ENCODE results near the gene DDX39B.
"Not testable (repeated sequence)": the region's sequence is repeated elsewhere in the genome, so short reads cannot be mapped to it uniquely, and the experiment has no call there.

Gene DDX39B

DNA sequence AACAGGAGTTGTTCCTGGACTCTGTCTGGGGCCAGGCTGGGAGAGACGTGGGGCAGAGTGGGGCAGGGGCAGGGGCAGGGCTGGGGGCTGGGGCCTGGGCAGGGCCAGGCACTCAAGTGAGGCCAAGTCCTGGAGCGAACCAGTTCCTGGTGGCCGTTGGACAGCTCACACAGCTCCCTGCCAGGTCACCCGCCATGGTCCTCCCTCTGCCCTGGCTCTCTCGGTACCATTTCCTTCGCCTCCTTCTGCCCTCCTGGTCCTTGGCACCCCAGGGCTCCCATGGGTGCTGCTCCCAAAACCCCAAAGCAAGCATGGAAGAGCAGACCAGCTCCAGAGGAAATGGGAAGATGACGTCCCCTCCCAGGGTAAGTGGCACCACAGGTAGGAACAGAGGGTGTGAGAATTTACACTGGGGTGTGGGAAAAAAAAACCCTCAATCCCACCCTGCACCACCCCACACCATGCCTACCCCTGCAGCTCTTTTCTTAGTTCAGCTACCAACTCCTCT, 12.9 kb downstream of the DDX39B start, which contains the start of gene MCCD1:
Gene MCCD1, plus strand, starts transcription at position 142 of the 508 bp plus-strand sequence. Its CDS starts 53 bp downstream, at position 195.
- no peak for DNase-seq (ENCODE audit: low read depth in 3 of 3)

DNA sequence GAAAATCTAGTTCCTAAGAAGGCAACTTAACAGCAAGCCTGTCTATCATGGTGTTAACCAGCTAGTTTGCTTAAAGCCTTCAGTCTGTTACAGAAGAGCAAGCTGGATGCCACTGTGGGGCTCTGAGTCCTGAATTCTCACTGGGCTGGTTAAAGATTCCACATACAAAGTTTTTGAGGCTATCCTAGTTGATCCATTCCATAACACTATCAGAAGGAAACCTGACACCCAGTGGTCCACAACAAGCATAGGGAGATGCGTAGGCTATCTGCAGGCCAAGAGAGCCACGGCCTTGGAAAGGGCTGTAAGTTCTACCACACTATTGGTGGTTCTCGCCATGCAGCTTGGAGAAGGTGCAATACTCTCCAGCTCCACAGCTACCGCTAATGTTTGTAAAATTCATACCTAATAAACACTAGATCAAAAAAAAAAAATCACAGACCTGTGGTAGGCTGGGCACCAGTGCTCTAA, 13.5 kb downstream of the DDX39B start:
- DNase-seq (ENCODE audit: low read depth in 3 of 3): no peak

DNA sequence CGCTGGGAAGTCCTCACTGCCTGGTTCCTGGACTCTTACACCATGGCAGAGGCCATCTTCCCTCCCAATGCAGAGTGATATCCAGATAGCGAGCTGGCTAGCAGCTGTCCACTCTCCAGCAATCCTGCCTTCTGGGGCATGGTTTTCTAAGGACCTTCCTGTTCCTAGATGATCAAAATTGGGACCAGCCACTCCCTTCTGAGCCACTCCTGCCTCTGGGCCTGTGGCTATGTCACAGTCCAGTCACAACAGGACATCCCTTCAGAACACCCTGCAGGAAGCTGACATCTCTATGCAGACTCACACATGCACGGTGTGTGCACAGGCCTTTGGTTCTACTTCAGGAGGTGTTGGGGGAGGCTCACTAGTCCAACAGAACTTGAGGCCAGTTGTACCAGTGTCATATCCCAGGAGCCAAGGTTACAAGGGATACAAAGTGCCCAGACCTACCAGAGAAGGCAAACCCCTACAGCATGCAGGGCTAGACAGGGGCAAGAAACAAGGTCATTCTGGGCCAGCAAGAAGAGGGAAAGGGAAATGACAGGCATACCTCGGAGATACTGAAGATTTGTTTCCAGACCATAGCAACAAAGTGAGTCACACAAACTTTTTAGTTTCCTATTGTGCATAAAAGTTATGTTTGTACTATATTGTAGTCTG, 15.7 kb downstream of the DDX39B start:
- no peak for DNase-seq (ENCODE audit: low read depth in 3 of 3)

DNA sequence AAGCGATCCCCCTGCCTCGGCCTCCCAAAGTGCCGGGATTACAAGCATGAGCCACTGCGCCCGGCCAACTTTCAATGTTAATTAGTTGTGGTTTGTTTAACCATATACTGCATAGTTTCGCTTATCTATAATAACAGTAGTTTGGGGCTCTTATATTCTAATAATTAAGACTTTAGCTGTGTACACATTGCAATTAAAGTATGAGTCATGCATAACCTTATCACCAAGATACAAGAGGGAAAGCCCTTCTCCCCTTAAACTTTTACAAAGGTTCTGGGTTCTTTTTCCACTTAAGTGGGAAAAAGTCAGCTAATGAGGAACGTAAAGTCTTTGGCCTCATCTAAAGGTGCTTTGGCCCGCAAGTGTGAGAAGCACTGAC, 16.3 kb downstream of the DDX39B start:
- DNase-seq (ENCODE audit: low read depth in 3 of 3): no peak

DNA sequence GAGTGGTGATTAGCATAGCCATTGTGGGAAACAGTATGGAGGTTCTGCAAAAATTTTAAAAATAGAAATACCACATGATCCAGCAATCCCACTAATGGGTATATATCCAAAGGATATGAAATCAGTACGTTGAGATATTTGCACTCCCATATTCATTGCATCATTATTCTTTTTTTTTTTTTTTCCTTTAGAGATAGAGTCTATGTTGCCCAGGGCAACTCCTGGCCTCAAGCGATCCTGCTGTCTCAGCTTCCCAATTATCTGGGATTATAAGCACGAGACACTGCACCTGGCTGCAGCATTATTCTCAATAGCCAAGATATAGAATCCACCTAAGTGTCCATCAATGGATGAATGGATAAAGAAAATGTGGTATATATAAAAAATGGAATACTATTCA, 20.0 kb downstream of the DDX39B start:
- no peak for DNase-seq (ENCODE audit: low read depth in 3 of 3)

DNA sequence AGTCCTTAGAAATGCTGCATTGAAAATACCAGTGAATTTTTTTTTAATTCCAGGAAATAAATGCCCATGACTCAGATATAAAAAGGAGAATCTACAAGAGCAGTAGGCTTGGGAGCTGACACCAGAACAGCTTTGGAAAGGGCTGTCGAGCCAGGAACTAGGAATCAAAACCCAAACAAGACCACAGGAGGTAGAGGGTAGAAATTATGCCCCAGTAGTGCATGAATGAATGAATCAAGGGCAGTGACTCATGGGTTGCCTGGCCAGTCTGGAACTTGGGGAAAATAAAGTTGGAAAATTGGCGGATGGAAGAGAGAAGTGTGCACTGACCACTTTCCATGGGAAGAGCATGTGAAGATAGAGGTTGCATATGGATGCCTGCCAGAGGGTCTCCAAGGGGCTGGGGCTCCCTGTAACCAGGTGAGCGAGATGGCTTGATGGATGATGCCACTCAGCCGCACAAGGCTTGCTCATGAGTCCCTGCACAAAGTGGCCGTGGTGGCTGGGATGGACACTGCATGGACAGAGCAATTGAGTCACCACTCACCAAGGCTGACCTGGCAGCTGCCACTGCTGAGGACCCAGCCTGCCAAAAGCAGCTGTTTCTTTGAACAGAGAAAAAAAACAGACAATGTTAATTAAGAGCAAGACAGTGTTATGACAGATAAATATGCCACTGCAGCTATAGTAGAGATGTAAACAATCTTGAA, 28.2 kb downstream of the DDX39B start:
- no peak for DNase-seq (ENCODE audit: low read depth in 3 of 3)

DNA sequence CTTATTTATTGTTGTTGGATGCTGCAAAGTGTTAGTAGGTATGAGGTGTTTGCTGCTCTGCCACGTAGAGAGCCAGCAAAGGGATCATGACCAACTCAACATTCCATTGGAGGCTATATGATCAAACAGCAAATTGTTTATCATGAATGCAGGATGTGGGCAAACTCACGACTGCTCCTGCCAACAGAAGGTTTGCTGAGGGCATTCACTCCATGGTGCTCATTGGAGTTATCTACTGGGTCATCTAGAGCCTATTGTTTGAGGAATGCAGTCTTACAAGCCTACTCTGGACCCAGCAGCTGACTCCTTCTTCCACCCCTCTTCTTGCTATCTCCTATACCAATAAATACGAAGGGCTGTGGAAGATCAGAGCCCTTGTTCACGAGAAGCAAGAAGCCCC, 31.8 kb downstream of the DDX39B start:
- no peak for DNase-seq (ENCODE audit: low read depth in 3 of 3)

DNA sequence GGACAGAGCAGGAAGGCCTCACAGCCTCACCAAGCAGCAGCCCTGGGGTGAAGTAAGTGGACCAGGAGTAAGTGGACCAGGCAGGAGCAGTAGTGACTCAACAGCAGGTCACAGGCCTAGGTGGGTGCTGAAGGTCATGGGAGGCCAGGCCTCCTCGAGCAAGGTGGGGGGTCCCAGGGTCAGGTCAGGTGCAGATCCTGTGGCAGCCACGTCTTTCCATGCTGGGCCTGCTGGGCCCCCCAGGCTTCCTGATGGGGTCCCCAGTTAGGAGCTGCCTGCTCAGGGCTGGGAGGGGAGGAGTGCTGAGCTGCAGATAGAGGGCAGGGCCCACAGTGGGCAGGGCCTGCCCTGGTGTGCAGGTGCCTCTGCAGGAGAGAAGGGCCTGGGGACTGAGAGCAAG, 32.8 kb downstream of the DDX39B start:
- not testable (repeated sequence) for DNase-seq (ENCODE audit: low read depth in 3 of 3)

DNA sequence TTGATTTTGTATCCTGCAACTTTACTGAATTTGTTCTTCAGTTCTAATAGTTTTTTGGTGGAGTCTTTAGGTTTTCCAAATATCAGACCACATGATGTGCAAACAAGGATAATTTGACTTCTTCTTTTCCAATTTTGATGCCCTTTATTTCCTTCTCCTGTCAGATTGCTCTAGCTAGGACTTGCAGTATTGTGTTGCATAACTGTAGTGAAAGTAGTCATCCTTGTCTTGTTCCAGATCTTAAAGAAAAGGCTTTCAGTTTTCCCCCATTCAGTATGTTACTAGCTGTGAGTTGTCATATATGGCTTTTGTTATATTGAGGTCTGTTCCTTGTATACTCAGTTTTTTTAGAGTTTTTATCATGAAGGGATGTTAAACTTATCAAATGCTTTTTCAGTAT, 39.2 kb downstream of the DDX39B start:
- no peak for DNase-seq (ENCODE audit: low read depth in 3 of 3)

DNA sequence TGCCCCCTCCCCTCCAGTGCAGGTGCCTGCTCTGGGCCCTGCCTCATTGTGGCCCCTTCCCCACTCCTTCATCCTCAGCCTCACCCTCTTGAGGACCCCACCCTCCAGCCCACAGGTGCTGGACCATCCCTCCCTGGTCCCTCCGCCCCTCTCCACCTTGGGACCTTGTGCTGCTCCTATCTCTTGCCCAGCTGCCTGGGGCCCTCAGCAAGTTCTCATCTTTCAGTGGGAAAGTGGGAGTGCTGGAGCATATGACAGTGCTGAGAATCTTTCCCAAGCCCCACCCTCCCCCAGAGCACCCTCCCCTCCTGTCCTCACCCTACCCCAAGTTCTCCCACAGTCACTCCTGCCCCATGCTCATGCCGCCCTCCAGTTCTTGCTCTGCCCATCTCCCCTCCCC, 42.2 kb downstream of the DDX39B start:
- not testable (repeated sequence) for DNase-seq (ENCODE audit: low read depth in 3 of 3)

DNA sequence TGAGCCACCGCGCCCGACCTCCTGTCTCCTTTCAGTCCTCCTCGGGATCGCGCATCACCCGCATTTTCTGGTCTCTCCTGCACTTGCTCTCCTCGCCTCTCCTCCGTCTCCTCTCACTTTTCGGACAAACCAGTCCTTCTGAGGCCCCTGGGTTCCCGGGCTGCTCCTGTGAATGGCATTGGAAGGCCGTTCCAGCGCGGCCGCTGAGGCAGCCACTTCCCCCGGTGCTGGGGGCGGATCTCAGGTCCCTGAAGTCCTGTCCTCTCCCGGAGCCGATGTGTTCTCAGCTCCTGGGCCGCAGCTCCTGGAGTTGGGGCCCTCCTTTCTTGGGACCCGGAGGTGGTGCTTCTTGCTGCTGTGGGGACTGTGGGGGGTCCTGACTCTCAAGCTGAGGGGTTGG, 43.1 kb downstream of the DDX39B start:
- DNase-seq (ENCODE audit: low read depth in 3 of 3): no peak

DNA sequence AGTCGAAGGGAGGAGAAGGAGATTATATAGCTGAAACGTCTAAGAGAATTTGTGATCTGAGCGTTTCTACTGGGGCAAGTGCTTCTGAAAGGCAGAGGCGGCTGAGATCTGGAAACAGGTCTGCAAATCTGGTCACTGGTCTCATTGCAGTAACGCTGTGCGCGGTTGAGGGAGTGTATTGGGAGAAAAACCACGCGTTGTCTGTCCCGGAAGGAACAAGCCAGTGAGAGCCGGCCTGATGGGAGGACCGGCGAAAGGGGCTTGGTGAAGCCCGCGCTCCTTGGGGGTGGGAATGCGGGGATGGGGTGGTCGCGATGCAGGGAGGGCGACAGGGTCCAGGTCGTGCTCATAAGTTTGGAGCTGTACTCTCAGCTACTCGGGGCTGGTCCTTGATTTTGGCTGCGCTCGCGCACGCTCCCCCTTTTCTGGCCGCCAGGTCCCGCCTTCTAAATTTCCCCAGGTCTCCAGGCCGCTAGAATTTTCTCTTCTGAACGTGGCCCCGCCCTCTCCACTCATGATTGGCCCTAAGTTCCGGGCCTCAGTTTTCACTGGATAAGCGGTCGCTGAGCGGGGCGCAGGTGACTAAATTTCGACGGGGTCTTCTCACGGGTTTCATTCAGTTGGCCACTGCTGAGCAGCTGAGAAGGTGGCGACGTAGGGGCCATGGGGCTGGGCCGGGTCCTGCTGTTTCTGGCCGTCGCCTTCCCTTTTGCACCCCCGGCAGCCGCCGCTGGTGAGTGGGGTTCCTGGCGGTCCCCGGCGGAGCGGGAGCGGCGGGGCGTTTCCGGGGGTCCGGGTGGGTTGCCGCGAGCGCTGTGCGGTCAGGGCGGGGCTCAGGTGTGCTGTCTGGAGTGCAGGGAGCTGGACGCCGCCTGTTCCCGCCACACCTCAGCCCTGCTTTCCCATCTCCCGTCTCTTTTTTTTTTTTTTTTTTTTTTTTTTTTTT, 44.0 kb downstream of the DDX39B start, which contains the start of gene MICB:
Gene MICB, plus strand, starts transcription at position 615 of the 946 bp plus-strand sequence. Its CDS starts 49 bp downstream, at position 664.
- DNase-seq (ENCODE audit: low read depth in 3 of 3): peak; percentile 70 to 78 (median 71)

DNA sequence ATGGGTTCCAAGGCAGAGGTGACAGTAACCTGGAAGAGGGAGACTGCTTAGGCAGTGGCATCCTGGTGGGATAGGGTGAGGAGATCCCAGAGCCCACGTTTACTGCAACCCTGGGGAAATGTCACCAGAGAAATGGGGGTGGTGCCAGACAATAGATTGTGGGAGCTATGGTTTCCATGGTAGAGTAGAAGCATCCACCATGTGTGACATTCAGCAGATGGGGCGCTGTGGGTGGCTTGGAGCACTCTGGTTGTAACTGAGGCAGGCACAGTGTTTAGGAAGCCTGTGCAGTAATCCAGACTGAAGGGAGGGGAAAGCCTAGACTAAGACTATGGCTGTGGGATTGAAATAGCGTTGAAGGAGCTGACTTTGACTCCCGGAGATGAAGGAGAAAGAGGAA, 45.0 kb downstream of the DDX39B start:
- not testable (repeated sequence) for DNase-seq (ENCODE audit: low read depth in 3 of 3)

DNA sequence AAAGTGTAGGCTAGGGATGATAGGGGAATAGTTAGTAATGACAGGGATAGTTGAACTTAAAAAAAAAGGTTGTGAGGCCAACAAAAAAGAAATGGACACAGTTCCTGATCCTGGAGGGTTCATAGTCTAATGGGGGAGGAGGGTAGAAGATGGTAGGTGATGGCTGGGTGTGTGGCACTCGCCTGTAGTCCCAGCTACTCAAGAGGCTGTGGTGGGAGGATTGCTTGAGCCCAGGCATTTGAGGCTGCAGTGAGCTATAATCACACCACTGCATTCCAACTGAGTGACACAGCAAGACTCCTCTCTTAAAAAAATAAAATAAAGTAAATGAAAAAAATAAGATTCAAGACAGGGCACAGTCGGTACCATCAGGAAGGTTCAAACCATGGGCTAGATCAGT, 46.2 kb downstream of the DDX39B start:
- DNase-seq (ENCODE audit: low read depth in 3 of 3): no peak

DNA sequence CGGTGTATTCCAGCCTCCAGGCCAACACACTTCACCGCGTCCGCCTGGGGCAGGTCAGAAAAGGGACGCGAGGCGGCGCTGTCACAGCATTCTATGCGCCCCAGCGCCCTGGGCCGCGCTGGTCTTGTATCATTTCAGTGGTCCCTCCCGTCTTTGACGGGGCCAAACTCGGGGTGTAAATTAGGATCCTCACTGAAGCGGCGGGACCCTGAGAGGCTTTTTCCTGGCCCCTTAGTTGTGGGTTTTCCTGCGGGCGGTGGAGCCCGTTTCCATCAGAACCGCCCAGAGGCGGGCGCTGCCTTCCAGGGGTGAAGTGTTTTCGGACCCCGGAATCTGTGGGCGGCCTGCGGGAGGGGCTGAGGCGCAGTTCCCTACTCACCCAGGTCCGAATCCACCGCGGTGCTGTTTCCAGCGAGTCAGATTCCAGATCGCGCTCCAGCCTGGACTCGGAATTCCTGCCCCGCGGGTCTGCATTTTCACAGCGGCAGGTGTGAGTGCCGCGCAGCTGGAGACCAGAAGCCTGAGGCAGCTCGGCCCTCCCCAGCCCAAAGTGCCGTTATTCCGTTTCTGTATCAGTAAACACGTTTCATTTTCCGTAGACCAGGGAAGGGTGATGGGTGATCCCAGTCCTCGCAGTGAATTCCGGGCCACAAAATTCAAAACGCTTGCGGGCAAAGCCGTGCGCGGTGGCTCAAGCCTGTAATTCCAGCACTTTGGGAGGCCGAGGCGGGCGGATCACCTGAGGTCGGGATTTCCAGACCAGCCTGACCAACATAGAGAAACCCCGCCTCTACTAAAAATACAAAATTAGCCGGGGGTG, 47.7 kb downstream of the DDX39B start:
- DNase-seq (ENCODE audit: low read depth in 3 of 3): peak; percentile 47 to 61 (median 59)

DNA sequence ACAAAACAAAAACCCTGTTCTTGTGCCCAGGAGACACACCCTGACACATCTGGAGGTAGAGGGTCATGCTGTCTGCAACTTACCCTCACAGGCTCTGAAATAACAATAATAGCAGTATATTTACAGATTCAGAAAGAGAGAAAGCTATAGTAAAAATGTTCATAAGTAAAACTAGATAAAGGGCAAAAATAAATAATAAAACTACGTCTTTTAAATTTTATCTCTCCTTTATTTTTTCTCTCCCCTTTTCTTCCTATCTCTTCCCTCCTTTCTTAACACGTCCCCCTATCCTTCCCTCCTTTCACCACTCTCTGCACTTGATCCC, 48.3 kb downstream of the DDX39B start:
- not testable (repeated sequence) for DNase-seq (ENCODE audit: low read depth in 3 of 3)

DNA sequence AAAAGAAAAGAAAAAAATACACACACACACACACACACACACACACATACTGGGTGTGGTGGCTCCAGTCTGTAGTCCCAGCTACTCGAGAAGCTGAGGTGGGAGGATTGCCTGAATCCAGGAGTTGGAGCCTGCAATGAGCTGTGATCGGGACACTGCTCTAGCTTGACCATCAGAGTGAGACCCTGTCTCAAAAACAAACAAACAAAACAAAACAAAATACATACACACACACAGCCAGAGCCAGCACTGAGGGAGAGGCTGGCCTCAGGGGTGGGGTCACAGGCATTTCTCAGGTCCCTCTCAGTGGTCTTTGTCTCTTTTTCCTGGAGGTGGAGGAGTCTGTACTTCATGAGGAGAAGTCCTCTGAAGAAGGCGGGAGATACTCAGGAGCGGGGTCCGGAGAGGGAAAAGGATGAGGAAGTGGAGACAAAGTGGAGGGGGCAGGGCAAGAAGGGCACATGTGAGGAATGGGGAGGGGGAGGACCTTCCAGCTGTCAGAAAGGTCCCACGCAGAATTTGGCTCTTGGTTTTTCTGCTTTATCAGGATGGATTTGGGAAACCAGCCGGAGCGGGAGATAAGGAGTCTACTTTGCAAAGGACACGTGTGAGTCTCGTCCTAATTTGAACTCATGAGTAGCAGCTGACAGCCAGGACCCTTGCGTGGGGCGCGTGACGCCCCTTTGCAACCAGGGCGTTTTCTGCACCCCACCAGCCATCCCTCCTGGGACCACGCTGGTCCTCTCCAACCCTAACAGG, 51.5 kb downstream of the DDX39B start:
- no peak for DNase-seq (ENCODE audit: low read depth in 3 of 3)

DNA sequence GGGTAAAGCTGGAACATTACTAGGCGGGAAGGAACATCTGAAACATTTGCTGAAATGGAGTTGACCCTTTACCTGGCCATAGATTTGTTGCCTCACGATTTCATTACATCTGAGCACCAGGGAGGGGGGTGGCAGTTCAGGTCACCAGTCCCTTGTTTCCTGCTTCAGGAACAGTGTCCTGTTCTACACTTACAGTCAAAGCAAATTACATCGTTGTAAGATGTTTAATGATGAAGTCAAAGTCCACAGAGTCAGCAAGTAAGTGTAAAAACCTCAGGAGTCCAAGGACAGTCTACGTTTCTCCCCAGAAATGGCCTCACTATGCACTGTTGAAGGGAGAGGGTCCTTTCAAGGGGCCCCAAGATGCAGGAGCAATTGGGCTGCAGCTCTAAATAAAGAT, 52.7 kb downstream of the DDX39B start:
- DNase-seq (ENCODE audit: low read depth in 3 of 3): no peak

DNA sequence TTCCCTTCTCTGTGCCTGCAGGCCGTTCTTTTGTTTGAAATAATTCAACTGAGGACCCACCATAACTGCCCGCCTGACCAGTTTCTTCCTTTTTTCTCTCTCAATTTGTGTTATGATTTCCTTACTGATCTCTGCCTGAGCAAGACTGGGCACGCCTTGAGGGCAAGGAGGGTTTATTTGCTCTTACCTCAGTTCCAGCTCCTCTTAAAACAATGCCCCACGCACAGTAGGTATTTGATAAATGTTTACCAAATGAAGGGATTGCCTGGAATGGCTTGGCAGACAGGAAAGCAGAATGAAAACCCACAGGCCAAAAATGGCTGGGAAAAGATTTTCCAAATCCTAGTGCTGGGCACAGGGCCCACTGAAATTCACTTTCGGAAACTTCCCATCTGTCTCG, 54.1 kb downstream of the DDX39B start:
- not testable (repeated sequence) for DNase-seq (ENCODE audit: low read depth in 3 of 3)

All from stimulated activated CD4-positive, alpha-beta T cell treated with anti-CD3 and anti-CD28 coated beads, TNF-alpha, amount 100 ng/mL, for 4 hours (primary cell).